Nephron progenitor cell (in vitro differentiated cells): Measurements from ENCODE around the gene PCDHB14.

Experiments
- DNase-seq: peaks from one replicate; pipeline ENCODE4 v3.0.0; 2021
- H3K27ac Mint-ChIP-seq: 2 replicates; pipeline ENCODE4 v1.8.0; 2021; ENCODE audit warnings: mild to moderate bottlenecking, moderate library complexity, mixed read lengths
- H3K27me3 Mint-ChIP-seq: 2 replicates; pipeline ENCODE4 v1.8.0; 2021; ENCODE audit warnings: mild to moderate bottlenecking, low read depth, mixed read lengths; ENCODE audit not compliant: poor library complexity
- H3K36me3 Mint-ChIP-seq: 2 replicates; pipeline ENCODE4 v1.8.0; 2021; ENCODE audit warnings: low read depth, mixed read lengths
- H3K4me1 Mint-ChIP-seq: 2 replicates; pipeline ENCODE4 v1.8.0; 2021; ENCODE audit warnings: mixed read lengths
- H3K4me3 Mint-ChIP-seq: 2 replicates; pipeline ENCODE4 v1.8.0; 2021; ENCODE audit warnings: mild to moderate bottlenecking, moderate library complexity, mixed read lengths
- H3K9me3 Mint-ChIP-seq: 2 replicates; pipeline ENCODE4 v1.8.0; 2021; ENCODE audit warnings: mild to moderate bottlenecking, moderate library complexity, mixed read lengths
- CTCF ChIP-seq: fragments of 200-600 bp; sonication (generic); IDR thresholded peaks from 2 replicates; pipeline ENCODE4 v1.5.0; 2021; ENCODE audit warnings: antibody characterized with exemption

PCDHB14 gene

GRCh38 chr5:141258464-141258863, 35.3 kb downstream of the PCDHB14 start:
- H3K4me3 Mint-ChIP-seq = no peak overlapping the region
- peaks cover 70% of the 10 kb centered on the region for H3K36me3 Mint-ChIP-seq
- H3K9me3 Mint-ChIP-seq = peaks cover 99% of the 10 kb centered on the region
- no peak for DNase-seq
- TF ChIP-seq CTCF = no peak
- peaks cover 4% of the 10 kb centered on the region for H3K27me3 Mint-ChIP-seq
- no peak overlapping the region for H3K27ac Mint-ChIP-seq
- H3K4me1 Mint-ChIP-seq = no peaks in the 10 kb centered on the region

- Mint-ChIP-seq H3K27ac (no peak overlapping the region), H3K36me3 (peaks cover 73% of the 10 kb centered on the region), H3K9me3 (peaks cover 99% of the 10 kb centered on the region), H3K4me1 (no peaks in the 10 kb centered on the region), H3K4me3 (no peak overlapping the region), H3K27me3 (peaks cover 4% of the 10 kb centered on the region)
- no peak for DNase-seq
- TF ChIP-seq CTCF = no peak
These were observed 35.8 kb downstream of the PCDHB14 start for GRCh38 chr5:141258948-141259347.

- H3K36me3 Mint-ChIP-seq = peaks cover 74% of the 10 kb centered on the region
- H3K27ac Mint-ChIP-seq = no peak overlapping the region
- peaks cover 99% of the 10 kb centered on the region for H3K9me3 Mint-ChIP-seq
- TF ChIP-seq CTCF = no peak
- H3K4me3 Mint-ChIP-seq = no peak overlapping the region
- peaks cover 4% of the 10 kb centered on the region for H3K27me3 Mint-ChIP-seq
- H3K4me1 Mint-ChIP-seq = no peaks in the 10 kb centered on the region
- no peak for DNase-seq
These were observed 37.5 kb downstream of the PCDHB14 start for GRCh38 chr5:141260458-141261237.

DNA sequence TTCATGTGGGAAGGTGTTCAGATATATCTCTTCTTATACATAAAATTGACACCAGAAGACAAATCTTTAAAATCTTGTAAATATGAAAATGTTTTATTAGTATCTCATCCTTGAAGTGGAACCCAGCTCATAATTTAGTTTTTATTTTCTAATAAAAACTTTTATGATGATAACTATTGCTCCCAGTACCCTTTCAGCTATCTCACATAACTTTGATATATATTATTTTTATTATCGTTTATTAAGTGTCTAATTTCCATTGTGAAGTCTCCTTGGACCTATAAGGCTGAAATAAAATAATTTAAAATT, 38.0 kb downstream of the PCDHB14 start:
- DNase-seq = no peak
- H3K9me3 Mint-ChIP-seq = peaks cover 99% of the 10 kb centered on the region
- peaks cover 4% of the 10 kb centered on the region for H3K27me3 Mint-ChIP-seq
- H3K36me3 Mint-ChIP-seq = peaks cover 74% of the 10 kb centered on the region
- H3K27ac Mint-ChIP-seq = no peak overlapping the region
- no peak overlapping the region for H3K4me3 Mint-ChIP-seq
- H3K4me1 Mint-ChIP-seq = no peaks in the 10 kb centered on the region
- no peak for TF ChIP-seq CTCF

DNA sequence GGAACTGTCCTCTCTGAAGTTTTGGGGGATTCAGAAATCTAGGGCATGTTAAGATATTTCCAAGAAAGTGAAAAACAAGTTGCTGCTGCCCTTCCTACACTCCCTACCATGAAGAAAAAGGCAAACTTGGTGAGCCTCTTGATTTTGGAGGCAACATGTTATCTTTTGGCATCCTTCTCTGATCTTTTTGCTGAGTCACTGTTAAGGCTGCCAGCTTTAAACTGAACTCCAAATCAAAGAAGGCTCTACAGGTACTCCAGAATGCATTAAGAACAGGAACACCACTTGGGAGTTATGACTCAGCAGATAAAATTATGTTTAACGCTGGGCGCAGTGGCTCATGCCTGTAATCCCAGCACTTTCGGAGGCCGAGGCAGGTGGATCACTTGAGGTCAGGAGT, 46.1 kb downstream of the PCDHB14 start:
- H3K36me3 Mint-ChIP-seq = peaks cover 63% of the 10 kb centered on the region

More for the DNA sequence above, 46.1 kb downstream of the PCDHB14 start:
- Mint-ChIP-seq H3K27me3 (no peaks in the 10 kb centered on the region), H3K4me3 (no peak overlapping the region), H3K27ac (no peak overlapping the region), H3K4me1 (no peaks in the 10 kb centered on the region), H3K9me3 (peaks cover 95% of the 10 kb centered on the region)
- no peak for DNase-seq
- TF ChIP-seq CTCF = no peak
